HCT116 (cell line): Measurements from ENCODE around the gene ABI1. TPM values are rescaled to one million over a fixed set of nuclear protein-coding genes. Genes with fewer than 3 reads are reported as not detected.

Experiments
- ATAC-seq: fragments of 200-7000 bp; cut with Tn5 transposase; 2 replicates; pipeline ENCODE4 v1.9.1; 2020; ENCODE audit warnings: mild to moderate bottlenecking, moderate library complexity
- BruUV-seq: library from RNA; stranded (reverse); fragments of 400-500 nt; replicated peaks from 2 replicates; lab custom pipeline; 2021; lab: Mats Ljungman, UMichigan
- CTCF ChIA-PET: fragments of 300-600 bp; sonication (Branson Sonifier 250); formaldehyde crosslinking; loops from one replicate; lab custom pipeline; 2021; ENCODE audit warnings: antibody characterized with exemption; lab: Charles Lee
- POLR2A ChIA-PET: fragments of 300-600, 350-600 bp; sonication (Branson Sonifier 250); formaldehyde crosslinking; loops from one replicate; lab custom pipeline; 2021; ENCODE audit warnings: antibody characterized with exemption; lab: Charles Lee
- RAD21 ChIA-PET, 2 experiments: fragments of 300-600 bp; sonication (Branson Sonifier 250); formaldehyde crosslinking; loops; one replicate each; lab custom pipeline; 2023; ENCODE audit warnings: low total read pairs in 2 of 2; ENCODE audit not compliant: uncharacterized antibody in 2 of 2, unreplicated experiment in 2 of 2, low non-redundant PET in 1 of 2; lab: Charles Lee
- DNase-seq: peaks from one replicate; pipeline ENCODE4 v3.0.0-alpha.2; 2010; ENCODE audit warnings: low read depth, low spot score
- H2AFZ ChIP-seq: fragments of 200-600 bp; shearing (Covaris generic), sonication (generic); 2 replicates; pipeline ENCODE4 v1.6.1; 2017; ENCODE audit warnings: low read depth, mixed run types, mixed read lengths, antibody characterized with exemption, low read length; ENCODE audit not compliant: poor library complexity, severe bottlenecking
- H3K27ac ChIP-seq: 2 replicates; pipeline ENCODE4 v1.5.1; 2012; ENCODE audit warnings: low read depth, low read length
- H3K27me3 ChIP-seq: fragments of 200-600 bp; sonication (generic); 2 replicates; pipeline ENCODE4 v1.6.1; 2016; ENCODE audit warnings: mixed run types, low read length, mixed read lengths; ENCODE audit not compliant: insufficient read depth
- H3K36me3 ChIP-seq, 2 experiments: fragments of 200-500 bp in 1 of 2; fragments of 200-600 bp in 1 of 2; sonication (Bioruptor generic) in 1 of 2; sonication (generic) in 1 of 2; 2 replicates each; pipeline versions ENCODE4 v1.5.1 to v1.6.1; 2014 to 2016; ENCODE audit warnings: low read length in 2 of 2, inconsistent platforms in 1 of 2, mixed read lengths in 1 of 2, mixed run types in 1 of 2; ENCODE audit not compliant: insufficient read depth in 2 of 2, control insufficient read depth in 1 of 2
- H3K4me1 ChIP-seq, 2 experiments: fragments of 200-600 bp in 1 of 2; sonication (generic) in 1 of 2; 2 replicates each; pipeline versions ENCODE4 v1.5.1 to v1.6.1; 2012 to 2017; ENCODE audit warnings: low read length in 2 of 2, inconsistent platforms in 1 of 2, mild to moderate bottlenecking in 1 of 2, mixed read lengths in 1 of 2, mixed run types in 1 of 2, moderate library complexity in 1 of 2; ENCODE audit not compliant: insufficient read depth in 2 of 2, control insufficient read depth in 1 of 2
- H3K4me2 ChIP-seq: fragments of 200-600 bp; sonication (generic); 2 replicates; pipeline ENCODE4 v1.6.1; 2017; ENCODE audit warnings: mixed run types, low read length, mixed read lengths
- H3K4me3 ChIP-seq, 2 experiments: fragments of 200-600 bp in 1 of 2; sonication (generic) in 1 of 2; replicated peaks in 1 of 2; 2 replicates each; pipeline ENCODE4 v1.5.1; 2011 to 2016; ENCODE audit warnings: low read length in 2 of 2, control low read depth in 1 of 2, low read depth in 1 of 2, mild to moderate bottlenecking in 1 of 2, mixed read lengths in 1 of 2, mixed run types in 1 of 2
- H3K79me2 ChIP-seq: fragments of 200-600 bp; sonication (generic); 2 replicates; pipeline ENCODE4 v1.6.1; 2017; ENCODE audit warnings: mild to moderate bottlenecking, mixed run types, low read length, moderate library complexity, mixed read lengths; ENCODE audit not compliant: insufficient read depth
- H3K9ac ChIP-seq: fragments of 200-600 bp; sonication (generic); 2 replicates; pipeline ENCODE4 v1.6.1; 2016; ENCODE audit warnings: low read length, mixed read lengths
- H3K9me2 ChIP-seq: fragments of 200-600 bp; sonication (generic), shearing (Covaris generic); 2 replicates; pipeline ENCODE4 v1.6.1; 2017; ENCODE audit warnings: mixed run types, mild to moderate bottlenecking, moderate library complexity; ENCODE audit not compliant: insufficient read depth
- H3K9me3 ChIP-seq, 2 experiments: fragments of 200-500 bp in 1 of 2; fragments of 200-600 bp in 1 of 2; sonication (Bioruptor generic) in 1 of 2; sonication (generic) in 1 of 2; 2 replicates each; pipeline ENCODE4 v1.6.1; 2014 to 2017; ENCODE audit warnings: low read length in 2 of 2, mixed read lengths in 2 of 2, inconsistent platforms in 1 of 2, low read depth in 1 of 2, mild to moderate bottlenecking in 1 of 2, mixed run types in 1 of 2, moderate library complexity in 1 of 2; ENCODE audit not compliant: control insufficient read depth in 1 of 2, insufficient read depth in 1 of 2
- H4K20me1 ChIP-seq: fragments of 200-600 bp; sonication (generic), shearing (Covaris generic); 2 replicates; pipeline ENCODE4 v1.6.1; 2017; ENCODE audit warnings: mixed run types, mild to moderate bottlenecking, moderate library complexity; ENCODE audit not compliant: insufficient read depth
- ATF3 ChIP-seq: IDR thresholded peaks from 2 replicates; pipeline ENCODE4 v1.6.1; 2012
- CBX3 ChIP-seq: IDR thresholded peaks from 2 replicates; pipeline ENCODE4 v1.6.1; 2012; ENCODE audit warnings: low read depth
- CEBPB ChIP-seq: IDR thresholded peaks from 2 replicates; pipeline ENCODE4 v1.6.1; 2012; ENCODE audit warnings: low read depth
- EGR1 ChIP-seq: IDR thresholded peaks from 2 replicates; pipeline ENCODE4 v1.6.1; 2012; ENCODE audit warnings: low read depth
- EZH2 ChIP-seq: fragments of 200-600 bp; sonication (generic); IDR thresholded peaks from 2 replicates; pipeline ENCODE4 v1.6.1; 2017; ENCODE audit warnings: antibody characterized with exemption, mixed run types
- FOSL1 ChIP-seq: IDR thresholded peaks from 2 replicates; pipeline ENCODE4 v1.6.1; 2012; ENCODE audit warnings: low read depth
- POLR2A ChIP-seq: IDR thresholded peaks from 2 replicates; pipeline ENCODE4 v1.7.0; 2011; ENCODE audit warnings: borderline replicate concordance; ENCODE audit not compliant: insufficient read depth, insufficient read length; ENCODE audit errors: extremely low read depth
- RAD21 ChIP-seq: IDR thresholded peaks from 2 replicates; pipeline ENCODE4 v1.6.1; 2012; ENCODE audit warnings: low read depth, mild to moderate bottlenecking
- SIN3A ChIP-seq: IDR thresholded peaks from 2 replicates; pipeline ENCODE4 v1.6.1; 2012; ENCODE audit warnings: low read depth
- SRF ChIP-seq: IDR thresholded peaks from 2 replicates; pipeline ENCODE4 v1.6.1; 2012; ENCODE audit warnings: low read depth
- YY1 ChIP-seq: IDR thresholded peaks from 2 replicates; pipeline ENCODE4 v1.6.1; 2011; ENCODE audit warnings: low read length, low read depth, moderate library complexity, mild to moderate bottlenecking; ENCODE audit not compliant: insufficient replicate concordance; ENCODE audit errors: extremely low read depth
- ZFX ChIP-seq: fragments of 450-650 bp; IDR thresholded peaks from 2 replicates; pipeline ENCODE4 v1.6.1; 2017
- ZNF274 ChIP-seq: fragments of 200-500 bp; sonication (Bioruptor generic); IDR thresholded peaks from 2 replicates; pipeline ENCODE4 v1.6.1; 2014; ENCODE audit warnings: mild to moderate bottlenecking, low read depth, low read length, inconsistent platforms
- intact Hi-C: fragments of 100-400 bp; cut with micrococcal nuclease; formaldehyde crosslinking; loops from 2 replicates; pipeline ENCODE4 v1.10.0; 2022
- total RNA-seq: library from RNA; stranded (reverse); gene quantifications from one replicate; pipeline ENCODE4 v1.2.1, GENCODE V29; 2021; ENCODE audit not compliant: unreplicated experiment
- TF ChIP-seq, protein P1 (sequence below): IDR thresholded peaks from 2 replicates; pipeline ENCODE4 v1.6.1; 2012
- TF ChIP-seq, protein P2 (sequence below): IDR thresholded peaks from 2 replicates; pipeline ENCODE4 v1.6.1; 2012; ENCODE audit warnings: low read depth
- TF ChIP-seq, protein P3 (sequence below): IDR thresholded peaks from 2 replicates; pipeline ENCODE4 v1.6.1; 2011; ENCODE audit warnings: mild to moderate bottlenecking, low read length, moderate library complexity; ENCODE audit not compliant: insufficient replicate concordance; ENCODE audit errors: extremely low read depth

ABI1 gene
- total RNA-seq, 1 experiment from 2014 or later = 34.8 TPM

GRCh38 chr10:26807532-26807931 is 53.2 kb downstream of the ABI1 start (continued):
- TF ChIP-seq, protein P1, sequence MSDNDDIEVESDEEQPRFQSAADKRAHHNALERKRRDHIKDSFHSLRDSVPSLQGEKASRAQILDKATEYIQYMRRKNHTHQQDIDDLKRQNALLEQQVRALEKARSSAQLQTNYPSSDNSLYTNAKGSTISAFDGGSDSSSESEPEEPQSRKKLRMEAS = no peak
- TF ChIP-seq ZFX (no peak), EZH2 (no peak), ATF3 (no peak), CBX3 (no peak), YY1 (no peak)
- TF ChIP-seq, protein P2, sequence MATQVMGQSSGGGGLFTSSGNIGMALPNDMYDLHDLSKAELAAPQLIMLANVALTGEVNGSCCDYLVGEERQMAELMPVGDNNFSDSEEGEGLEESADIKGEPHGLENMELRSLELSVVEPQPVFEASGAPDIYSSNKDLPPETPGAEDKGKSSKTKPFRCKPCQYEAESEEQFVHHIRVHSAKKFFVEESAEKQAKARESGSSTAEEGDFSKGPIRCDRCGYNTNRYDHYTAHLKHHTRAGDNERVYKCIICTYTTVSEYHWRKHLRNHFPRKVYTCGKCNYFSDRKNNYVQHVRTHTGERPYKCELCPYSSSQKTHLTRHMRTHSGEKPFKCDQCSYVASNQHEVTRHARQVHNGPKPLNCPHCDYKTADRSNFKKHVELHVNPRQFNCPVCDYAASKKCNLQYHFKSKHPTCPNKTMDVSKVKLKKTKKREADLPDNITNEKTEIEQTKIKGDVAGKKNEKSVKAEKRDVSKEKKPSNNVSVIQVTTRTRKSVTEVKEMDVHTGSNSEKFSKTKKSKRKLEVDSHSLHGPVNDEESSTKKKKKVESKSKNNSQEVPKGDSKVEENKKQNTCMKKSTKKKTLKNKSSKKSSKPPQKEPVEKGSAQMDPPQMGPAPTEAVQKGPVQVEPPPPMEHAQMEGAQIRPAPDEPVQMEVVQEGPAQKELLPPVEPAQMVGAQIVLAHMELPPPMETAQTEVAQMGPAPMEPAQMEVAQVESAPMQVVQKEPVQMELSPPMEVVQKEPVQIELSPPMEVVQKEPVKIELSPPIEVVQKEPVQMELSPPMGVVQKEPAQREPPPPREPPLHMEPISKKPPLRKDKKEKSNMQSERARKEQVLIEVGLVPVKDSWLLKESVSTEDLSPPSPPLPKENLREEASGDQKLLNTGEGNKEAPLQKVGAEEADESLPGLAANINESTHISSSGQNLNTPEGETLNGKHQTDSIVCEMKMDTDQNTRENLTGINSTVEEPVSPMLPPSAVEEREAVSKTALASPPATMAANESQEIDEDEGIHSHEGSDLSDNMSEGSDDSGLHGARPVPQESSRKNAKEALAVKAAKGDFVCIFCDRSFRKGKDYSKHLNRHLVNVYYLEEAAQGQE = no peak
- TF ChIP-seq, all 23 proteins: peak for 0

- no peaks in the 10 kb centered on the region for H4K20me1 ChIP-seq
- no peak for TF ChIP-seq SRF
- TF ChIP-seq, protein P2 = no peak
- no peak for TF ChIP-seq EGR1
- no peak for TF ChIP-seq ZNF274
- TF ChIP-seq SIN3A = no peak
- TF ChIP-seq CEBPB = no peak
- no peak for TF ChIP-seq FOSL1
- no peak for TF ChIP-seq YY1
- no peak for TF ChIP-seq POLR2A
- TF ChIP-seq EZH2 = no peak
- TF ChIP-seq RAD21 = no peak
- TF ChIP-seq, protein P1 = no peak
- TF ChIP-seq, protein P3, sequence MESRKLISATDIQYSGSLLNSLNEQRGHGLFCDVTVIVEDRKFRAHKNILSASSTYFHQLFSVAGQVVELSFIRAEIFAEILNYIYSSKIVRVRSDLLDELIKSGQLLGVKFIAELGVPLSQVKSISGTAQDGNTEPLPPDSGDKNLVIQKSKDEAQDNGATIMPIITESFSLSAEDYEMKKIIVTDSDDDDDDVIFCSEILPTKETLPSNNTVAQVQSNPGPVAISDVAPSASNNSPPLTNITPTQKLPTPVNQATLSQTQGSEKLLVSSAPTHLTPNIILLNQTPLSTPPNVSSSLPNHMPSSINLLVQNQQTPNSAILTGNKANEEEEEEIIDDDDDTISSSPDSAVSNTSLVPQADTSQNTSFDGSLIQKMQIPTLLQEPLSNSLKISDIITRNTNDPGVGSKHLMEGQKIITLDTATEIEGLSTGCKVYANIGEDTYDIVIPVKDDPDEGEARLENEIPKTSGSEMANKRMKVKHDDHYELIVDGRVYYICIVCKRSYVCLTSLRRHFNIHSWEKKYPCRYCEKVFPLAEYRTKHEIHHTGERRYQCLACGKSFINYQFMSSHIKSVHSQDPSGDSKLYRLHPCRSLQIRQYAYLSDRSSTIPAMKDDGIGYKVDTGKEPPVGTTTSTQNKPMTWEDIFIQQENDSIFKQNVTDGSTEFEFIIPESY = no peak
These were observed 54.2 kb downstream of the ABI1 start for GRCh38 chr10:26806557-26806956.

More at GRCh38 chr10:26806557-26806956, 54.2 kb downstream of the ABI1 start:
- Histone ChIP-seq H3K27me3 (no peaks in the 10 kb centered on the region), H3K4me3 (no peak overlapping the region), H3K9ac (no peak overlapping the region), H3K79me2 (peaks cover 26% of the 10 kb centered on the region), H3K36me3 (no peaks in the 10 kb centered on the region), H3K4me2 (no peak overlapping the region), H3K4me1 (no peaks in the 10 kb centered on the region), H2AFZ (no peak overlapping the region), H3K9me2 (no peaks in the 10 kb centered on the region), H3K9me3 (no peaks in the 10 kb centered on the region), H3K27ac (no peak overlapping the region)
- ChIA-PET CTCF (no interaction called here), POLR2A (no interaction called here), RAD21 (no interaction called here)
- intact Hi-C loops = no loop called here
- DNase-seq (no peak), ATAC-seq (no peak)
- BruUV-seq = no TSS peak
